GM12875 (cell line): ENCODE measurements around the gene UCP3.

Experiments
- H3K4me3 ChIP-seq: one replicate; pipeline ENCODE4 v1.5.1; 2011; ENCODE audit warnings: low read depth, low read length, control low read depth
- TF ChIP-seq, protein P1 (sequence below): IDR thresholded peaks from 2 replicates; pipeline ENCODE4 v1.5.1; 2011; ENCODE audit warnings: low read depth, mild to moderate bottlenecking, control low read depth, inconsistent platforms, low read length, moderate library complexity, borderline replicate concordance; ENCODE audit not compliant: insufficient read depth

Gene UCP3

DNA sequence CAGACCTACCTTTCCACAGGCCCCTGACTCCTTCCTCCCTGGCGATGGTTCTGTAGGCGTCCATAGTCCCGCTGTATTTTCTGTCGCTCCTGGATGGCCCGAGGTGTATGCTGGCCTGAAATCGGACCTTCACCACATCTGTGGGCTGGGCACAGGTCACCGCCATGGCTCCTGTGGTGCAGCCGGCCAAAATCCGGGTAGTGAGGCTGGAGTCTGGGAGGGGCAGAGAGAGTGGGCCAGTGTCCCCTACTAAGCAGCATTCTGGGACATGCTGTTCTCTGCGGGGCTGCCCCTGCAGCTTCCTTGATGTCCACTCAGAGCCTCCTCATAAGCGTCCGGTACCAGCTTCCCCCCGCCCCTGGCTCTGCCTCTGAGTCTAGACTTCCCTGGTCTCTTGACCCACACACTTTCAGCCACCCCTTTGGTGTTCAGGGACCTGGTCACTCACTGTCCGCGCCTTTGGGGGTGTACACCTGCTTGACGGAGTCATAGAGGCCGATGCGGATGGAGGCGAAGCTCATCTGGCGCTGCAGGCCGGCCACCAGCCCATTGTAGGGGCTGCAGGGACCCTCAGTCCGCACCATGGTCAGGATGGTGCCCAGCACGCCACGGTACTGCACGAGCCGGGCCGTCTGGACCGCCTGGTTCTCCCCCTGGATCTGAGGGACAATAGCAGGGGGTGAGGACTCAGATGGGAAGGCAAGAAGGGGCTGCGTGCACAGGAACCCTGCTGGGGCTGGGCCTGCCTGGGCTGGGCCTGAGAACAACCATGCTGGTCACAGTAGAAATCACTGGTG lies 3.0 kb downstream of the UCP3 start:
- TF ChIP-seq, protein P1, sequence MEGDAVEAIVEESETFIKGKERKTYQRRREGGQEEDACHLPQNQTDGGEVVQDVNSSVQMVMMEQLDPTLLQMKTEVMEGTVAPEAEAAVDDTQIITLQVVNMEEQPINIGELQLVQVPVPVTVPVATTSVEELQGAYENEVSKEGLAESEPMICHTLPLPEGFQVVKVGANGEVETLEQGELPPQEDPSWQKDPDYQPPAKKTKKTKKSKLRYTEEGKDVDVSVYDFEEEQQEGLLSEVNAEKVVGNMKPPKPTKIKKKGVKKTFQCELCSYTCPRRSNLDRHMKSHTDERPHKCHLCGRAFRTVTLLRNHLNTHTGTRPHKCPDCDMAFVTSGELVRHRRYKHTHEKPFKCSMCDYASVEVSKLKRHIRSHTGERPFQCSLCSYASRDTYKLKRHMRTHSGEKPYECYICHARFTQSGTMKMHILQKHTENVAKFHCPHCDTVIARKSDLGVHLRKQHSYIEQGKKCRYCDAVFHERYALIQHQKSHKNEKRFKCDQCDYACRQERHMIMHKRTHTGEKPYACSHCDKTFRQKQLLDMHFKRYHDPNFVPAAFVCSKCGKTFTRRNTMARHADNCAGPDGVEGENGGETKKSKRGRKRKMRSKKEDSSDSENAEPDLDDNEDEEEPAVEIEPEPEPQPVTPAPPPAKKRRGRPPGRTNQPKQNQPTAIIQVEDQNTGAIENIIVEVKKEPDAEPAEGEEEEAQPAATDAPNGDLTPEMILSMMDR, result no peak
- H3K4me3 ChIP-seq, result no peak overlapping the region

DNA sequence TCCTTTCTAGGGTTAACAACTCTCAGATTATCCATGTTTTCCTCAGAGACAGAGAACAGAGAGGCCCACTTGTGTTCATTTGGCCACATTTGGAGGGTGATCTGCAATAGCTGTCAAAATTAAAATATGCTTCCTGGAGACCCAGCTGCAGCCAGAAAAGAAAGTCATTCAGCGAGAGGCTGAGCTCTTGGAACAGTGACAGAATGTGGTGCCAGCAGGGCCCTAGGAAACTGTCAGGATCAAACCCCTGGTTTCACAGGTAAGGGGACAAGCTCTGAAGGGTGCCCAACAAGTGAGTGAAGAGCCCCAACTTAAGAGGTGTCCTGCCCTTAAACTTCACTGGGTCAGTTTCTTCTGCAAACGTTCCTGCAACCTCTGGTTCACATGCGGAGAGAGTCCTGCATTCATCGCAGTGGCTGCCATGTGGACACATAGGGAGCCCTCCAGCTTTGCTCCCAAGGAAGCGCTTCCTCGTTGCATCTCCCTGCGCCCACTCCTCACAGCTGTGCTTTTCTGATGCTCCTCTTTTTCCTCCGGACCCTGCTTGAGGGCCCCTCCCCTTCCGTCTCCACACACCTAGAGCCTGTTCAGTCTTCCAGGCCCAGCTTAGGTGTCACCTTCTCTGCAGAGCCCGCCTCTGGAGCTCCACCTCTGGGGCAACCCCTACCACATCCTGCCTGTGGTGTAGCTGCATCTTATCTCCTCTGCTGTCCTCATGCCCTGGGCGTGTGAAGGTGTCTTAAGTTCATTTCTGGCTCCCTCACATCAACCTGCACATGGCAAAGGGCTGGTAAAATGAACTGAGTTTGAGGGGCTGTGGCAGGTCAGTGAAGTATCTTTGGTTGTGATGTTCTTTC lies 3.9 kb downstream of the UCP3 start:
- H3K4me3 ChIP-seq, result no peak overlapping the region
- TF ChIP-seq, protein P1, result no peak

DNA sequence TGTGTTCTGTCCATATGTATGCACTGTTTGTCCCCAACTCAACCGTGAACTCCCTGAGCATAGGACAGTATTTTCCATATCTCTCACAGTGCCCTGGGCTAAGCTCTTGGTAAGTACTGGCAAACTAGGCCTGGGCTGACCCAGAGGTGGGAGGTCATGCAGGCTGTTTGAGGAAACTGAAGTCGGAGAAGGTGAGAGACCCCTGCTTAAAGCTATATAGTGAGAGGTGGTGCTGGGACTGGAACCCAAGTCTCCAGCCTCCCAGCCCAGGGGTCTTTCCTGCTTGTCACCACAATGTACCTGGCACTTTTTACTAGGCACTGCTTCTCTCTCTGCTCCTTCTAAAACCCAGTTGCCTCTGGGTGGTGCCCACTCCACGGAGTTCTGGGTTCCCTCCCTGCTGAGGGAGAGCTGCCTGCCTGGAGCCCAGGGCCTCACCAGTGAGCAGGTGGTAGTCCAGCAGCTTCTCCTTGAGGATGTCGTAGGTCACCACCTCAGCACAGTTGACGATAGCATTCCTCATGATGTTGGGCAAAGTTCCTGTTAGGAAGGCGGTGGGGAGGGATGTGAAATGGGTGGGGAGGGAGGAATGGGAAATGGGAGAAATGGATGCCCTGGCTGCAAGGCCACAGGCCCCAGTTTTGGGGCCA lies 4.7 kb downstream of the UCP3 start:
- H3K4me3 ChIP-seq, result no peak overlapping the region
- TF ChIP-seq, protein P1, result no peak

DNA sequence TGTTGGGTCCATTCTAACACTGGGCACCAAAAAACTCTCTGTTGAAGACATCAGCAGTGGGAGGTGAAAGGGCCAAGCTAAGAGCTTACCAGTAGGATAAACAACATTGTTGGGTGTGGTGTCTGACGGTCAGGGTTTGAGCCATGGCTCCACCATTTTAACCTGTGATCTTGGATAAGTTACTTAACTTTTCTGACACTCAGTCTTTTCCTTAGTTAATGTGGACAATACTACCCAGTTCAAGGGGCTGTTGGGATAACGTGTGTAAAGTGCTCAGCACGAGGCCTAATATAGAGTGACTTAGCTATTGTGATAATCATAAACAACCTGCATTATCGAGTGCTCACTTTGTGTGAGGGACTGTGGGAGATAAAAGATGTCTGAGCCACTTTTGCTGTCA lies 6.1 kb downstream of the UCP3 start:
- H3K4me3 ChIP-seq, result no peak overlapping the region
- TF ChIP-seq, protein P1, result no peak

DNA sequence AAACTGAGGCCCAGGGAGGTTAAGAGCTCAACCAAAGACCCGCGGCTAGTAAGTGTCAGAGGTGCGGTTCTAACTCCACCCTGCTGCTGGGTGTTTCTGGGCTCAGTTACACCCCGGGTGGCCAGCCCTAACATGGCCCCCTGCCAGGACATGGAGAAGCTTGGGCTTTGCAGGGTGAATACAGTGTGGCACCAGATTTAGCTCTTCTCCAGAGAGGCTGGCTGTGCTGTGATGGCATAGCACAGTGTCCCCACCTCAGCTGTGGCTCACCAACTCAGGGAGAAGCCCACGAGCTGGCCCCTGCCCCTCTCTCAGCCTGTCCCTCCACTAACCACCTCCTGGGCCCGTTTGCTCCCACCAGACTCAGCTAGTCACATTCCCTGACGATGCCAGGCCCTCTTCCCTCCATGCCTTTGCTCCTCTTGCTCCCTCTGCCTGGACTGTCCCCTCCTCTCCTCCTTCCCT lies 7.0 kb downstream of the UCP3 start:
- TF ChIP-seq, protein P1, result no peak
- no peak overlapping the region for H3K4me3 ChIP-seq

DNA sequence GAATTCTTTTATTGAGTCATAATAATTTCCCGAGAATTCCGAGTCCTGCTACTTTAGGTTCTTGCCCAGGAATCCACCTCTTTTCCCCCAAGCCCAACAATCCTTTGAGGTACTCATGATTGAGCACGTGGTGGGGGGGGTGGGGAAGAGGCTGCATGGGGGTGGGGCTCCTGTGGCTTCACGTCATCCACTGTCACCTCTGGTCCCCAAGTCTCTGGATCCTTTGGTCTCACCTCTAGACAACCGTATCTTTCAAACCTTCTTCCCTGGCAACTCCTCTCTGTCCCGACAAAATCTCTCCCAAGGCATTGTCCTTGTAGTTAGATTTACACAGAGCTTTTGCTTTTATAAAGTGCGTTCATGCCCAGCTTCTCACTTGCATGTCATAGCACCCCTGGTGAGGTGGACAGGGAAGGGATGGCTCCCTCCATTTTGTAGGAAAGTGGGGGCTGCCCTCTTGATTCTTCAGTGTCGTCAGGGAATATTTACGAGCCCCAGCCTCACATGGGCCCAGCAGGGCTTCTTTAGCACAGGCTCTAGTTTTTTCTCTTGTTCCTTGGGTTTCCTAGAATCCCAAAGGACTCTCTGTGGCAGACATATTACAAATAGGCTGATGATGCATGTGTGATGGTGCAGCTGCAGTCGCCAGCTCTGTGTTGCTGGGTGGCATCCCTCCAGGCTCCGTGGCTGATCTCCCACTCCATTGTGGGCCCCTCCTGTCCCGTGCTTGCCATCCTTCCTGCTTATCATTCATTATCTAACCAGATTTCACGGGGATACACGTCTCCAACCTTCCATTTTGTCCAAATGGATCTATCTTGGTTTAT lies 8.4 kb downstream of the UCP3 start:
- no peak overlapping the region for H3K4me3 ChIP-seq
- TF ChIP-seq, protein P1, result no peak
